ENCODE data around the gene MARK3.

MARK3 gene

DNA sequence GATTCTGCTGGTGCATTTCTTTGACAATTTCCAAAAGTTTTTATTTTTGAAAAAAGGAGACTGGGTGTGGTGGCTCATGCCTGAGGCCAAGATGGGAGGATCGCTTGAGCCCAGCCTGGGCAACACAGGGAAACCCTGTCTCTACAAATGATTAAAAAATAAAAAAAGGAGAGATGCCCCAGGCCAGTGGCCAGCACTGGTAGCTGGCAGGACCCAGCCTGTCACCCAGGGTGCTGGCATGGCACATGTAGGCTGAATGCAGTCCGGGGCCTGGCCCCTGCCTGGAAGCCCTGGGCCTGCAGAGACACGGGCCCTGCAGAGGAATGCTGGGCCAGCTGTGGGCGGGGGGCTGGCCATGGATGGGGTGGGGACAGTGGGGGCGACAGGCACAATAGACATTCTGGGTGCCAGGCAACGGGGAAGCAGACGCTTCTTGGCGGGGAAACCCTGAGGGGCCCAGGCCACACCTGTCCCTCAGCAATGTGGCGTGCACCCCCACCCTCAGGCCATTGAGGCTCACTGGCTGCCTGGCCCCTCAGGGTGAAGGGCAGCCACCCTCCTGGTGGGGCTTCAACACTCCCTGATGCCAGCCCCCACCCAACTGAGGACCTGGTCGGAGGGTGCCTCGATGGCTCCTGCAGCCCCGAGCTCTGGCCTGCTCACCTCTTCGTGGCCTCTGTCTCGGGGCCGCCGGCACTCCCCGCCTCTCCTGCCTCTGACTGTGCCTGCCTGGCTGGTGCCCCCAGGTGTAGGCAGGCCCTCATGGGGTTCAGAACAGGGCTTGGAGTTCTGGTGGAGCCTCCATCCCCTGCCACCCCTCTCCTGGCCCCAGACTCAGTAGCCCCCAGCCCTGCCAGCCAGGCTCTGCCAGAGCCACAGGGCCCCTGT, 155.8 kb downstream of the MARK3 start:
- DNase-seq, result no peak

DNA sequence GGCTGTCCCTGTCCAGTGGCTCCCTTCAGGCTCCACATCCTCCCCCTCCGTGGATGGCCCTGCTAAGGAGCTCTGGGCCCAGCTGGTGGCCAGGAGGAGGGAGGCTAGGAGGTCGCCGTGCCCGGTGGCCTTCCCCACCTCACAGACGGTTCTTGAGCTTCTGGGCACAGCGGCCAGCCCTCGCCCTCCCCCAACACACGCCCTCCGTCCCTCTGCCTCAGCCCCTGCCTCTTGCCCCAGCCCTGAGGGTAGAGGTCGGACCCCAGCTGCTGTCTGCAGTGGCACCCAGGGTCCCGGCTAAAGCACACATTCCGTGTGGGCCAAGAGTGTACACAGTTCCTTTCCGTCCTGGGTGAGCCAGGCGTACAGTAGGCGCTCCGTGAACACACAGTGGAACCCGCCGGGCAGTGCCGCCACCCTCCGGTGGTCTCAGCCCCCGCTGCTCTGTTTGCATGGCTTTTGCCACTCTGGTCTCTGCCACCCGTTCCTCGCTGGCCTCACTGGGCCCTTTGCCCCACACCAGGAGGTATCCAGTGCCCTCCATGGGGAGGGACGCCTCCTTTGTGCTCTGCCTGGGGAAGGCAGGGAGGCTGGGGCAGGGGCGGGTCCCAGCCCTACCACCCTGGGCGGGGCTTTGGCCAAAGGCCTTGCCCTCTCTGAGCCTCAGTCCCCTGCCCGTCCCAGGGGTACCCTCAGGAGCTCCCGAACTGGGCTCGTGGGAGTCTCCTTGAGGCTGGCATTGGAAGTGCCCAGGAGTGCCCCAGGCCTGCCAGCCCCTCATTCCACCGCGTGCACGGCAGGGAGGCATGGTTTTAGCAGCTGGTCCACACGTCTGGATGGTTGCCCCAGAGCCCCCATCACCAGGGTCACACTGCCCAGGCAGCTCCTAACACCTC, 156.7 kb downstream of the MARK3 start:
- DNase-seq, result no peak

GRCh38 chr14:103542605-103543088, 157.4 kb downstream of the MARK3 start:
- no peak for DNase-seq

- DNase-seq, result no peak
Measured at GRCh38 chr14:103543140-103543539, 157.9 kb downstream of the MARK3 start.

DNA sequence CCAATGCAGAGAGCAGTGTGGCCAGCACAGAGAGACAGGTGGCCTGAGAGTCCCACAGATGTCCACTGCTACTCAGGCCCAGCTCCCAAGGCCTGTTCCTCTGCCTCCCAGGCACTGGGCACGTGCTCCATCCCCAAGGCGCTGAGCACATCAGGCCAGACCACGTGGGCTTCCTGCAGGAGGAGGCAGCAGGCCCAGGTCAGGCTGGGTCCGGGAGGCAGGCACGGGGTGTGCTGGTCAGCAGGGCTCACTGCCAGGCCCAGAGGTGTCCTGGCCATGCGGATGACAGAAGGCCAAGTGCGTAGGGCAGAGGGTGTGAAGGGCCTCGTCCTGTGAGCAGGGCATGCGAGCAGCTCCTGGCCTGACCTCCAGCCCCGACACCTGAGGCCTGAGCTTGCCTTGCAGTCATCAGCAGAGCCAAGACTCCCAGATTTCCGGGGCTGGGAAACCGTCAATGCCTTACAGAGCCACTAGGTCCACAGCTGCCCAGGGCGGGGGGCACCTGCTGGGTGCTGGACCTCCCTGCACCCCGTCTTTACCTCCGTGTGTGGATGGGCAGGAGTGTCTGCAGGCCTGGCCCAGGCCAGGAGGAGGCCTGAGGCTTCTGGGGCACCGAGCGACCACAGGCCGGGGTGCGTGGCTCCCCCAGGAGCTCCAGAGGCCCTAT, 158.6 kb downstream of the MARK3 start:
- DNase-seq, result no peak

GRCh38 chr14:103544388-103545218, 159.4 kb downstream of the MARK3 start:
- no peak for DNase-seq

GRCh38 chr14:103545219-103545914, 160.2 kb downstream of the MARK3 start:
- no peak for DNase-seq

DNA sequence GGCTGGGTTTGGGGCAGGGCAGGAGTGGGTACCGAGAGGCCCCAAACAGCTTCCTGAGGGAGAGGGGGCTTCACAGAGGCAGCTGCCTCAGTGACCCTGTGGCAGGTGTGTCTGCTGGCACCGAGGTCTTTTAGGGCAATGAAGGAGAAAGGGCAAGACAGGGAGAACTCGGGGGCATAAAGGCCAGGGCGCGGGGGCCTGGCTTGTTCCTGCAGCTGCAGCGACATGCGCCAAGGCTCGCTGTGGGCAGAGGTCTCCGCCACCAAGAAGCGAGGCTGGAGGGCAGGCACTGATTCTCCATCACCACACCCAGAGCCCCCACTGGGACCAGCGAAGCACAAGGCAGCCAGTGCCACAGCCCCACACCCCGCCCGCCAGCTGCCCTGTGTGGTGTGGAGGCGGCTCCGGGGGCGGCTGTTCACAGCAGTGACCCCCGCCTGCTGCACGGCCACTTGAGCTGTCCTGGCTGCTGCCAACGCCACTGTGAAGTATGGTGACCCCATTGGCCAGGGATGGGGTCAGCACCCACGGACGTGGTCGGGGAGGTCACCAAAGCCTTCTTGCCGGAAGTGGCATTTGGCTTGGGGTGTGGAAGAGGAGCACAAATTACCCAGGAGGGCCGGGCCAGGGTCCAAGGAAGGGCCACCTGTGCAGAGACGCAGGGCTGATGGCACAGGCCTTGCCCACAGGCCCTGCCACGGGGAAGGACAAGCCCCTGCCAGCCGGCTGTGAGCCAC, 160.9 kb downstream of the MARK3 start:
- no peak for DNase-seq

- peak; percentile 34 for DNase-seq
Measured at GRCh38 chr14:103546652-103547454, 161.6 kb downstream of the MARK3 start.

DNA sequence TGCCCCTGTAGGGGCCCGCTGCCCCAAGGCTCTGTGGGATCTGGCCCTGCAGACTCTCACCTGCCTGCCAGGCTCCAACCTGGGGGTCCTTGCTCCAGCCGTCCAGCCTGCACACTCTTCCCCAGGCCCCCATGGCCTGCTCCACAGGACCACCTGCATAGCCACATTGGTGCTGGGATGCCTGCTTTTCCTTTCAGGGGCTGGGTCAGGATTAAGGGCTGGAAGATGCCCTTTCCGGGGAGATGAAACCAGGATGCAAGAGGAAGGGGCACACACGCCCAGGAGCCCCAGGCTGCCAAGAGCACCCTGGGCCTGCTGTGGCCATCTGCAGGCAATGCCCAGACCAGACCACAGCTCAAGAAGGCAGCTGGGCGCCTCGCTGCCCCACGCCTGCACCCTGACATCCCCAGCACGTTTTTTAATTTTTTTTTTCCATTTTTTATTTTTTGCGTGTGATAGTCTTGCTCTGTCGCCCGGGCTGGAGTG, 162.3 kb downstream of the MARK3 start:
- DNase-seq, result no peak

DNA sequence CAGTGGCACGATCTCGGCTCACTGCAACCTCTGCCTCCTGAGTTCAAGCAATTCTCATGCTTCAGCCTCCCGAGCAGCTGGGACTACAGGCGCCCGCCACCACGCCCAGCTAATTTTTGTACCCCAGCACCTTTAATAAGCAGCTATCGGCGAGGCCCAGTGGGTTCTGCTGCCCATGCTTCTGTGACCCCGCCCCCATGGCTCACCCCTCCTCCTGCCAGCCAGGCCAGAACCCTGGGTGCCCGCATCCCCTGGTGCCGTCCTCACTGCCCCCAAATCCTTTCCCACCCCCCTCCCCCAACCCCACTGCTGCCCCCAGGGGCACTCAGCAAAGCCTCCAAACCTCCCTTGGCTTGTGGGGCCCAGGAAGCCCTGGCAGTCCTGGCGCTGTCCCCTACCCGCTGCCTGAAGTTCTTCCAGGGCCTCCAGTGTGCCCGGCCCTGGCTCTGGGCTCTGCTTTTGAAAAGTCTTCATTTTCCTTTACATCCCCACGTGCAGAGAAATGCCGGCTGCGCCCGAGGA, 162.8 kb downstream of the MARK3 start:
- no peak for DNase-seq

DNA sequence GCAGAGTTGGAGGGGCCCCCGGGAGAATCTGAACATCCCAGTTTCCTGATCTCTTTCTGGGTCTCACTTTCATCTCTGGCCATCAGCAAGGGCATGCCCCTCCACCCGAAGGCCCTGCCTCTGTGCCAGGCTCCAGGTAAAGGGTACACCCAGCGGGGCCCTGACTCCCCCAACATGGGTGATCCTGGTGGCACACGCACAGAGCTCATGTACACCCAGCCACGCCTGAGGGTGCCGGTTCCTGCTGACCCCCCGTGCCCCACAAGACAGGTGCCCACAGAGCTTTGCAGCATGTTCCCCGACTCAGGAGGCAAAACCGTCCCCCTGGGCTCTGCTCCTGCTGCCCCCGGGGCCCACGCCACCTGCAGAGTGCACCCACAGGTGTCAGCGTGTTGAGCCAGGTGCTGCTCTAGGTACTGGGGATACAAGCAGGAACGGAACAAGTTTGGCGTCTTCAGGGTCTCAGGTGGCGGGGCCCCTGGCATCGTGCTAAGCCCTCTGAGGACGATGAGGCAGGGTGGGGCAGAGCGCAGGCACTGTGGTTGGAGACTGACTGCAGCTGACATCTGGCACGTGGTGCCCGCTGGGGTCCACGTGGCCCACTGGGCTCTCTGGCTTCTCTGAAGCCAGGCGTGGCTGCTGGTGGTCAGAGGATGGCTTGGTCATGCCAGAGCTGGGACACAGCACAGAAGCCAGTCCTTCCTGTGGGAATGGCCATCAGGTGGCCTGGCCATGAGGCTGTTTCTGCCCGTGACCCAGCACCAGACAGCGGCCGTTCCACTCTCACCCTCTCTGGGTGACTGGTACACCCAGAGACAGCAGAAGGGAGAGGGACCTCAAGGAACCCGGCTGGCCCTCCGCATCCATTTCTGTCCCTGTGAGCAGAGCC, 163.5 kb downstream of the MARK3 start:
- DNase-seq, result no peak

DNA sequence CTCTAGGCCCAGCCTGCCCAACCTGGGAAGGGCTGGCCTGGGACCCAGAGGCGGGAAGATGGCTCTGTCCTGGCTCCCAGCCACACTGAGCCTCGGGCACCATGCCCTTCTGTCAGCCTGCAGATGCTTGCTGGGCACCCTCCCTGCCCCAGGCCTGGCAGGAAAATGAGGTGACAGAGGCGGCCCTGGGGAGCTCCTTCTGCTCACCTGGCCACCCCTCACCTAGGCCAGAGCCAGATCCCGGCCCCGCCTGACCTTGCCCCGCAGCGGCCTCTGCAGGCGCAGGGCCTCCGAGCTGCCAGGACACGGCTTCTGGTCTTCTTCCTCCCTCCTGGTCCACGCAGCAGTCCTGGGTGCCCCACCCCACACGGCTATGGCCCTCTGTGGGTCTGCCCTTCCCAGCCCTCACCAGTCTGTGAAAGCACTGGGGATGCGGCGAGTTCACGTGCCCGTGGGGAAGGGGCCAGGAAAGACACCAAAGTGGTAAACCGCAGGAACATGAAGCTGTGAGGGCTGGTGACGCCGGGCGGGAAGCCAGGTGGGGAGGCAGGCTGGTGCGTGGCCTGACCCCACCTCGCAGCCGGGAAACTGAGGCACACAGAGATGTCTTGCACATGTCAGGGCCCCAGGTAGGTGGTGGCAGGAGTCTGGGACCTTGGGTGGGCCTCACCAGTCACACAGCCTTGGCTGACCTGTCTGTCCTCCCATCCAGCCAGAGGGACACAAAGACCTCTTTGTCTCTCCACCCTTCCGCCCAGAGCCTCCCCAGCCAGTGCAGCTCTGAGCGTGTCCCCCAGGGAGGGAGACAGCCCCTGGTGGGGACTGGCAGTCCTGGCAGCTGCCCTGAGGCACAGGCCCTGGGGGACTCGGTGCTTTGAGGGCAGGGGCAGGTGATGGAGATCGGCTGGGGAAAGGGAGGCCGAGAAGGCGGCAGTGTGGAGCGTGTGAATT, 164.4 kb downstream of the MARK3 start:
- no peak for DNase-seq

GRCh38 chr14:103550451-103551337, 165.5 kb downstream of the MARK3 start:
- no peak for DNase-seq

- DNase-seq, result no peak
Measured at GRCh38 chr14:103551338-103551762, 166.1 kb downstream of the MARK3 start.
